Type B pancreatic cell (in vitro differentiated cells): ENCODE data around the gene C10orf143. TPM values are rescaled to one million over a fixed set of nuclear protein-coding genes. Genes with fewer than 3 reads are reported as not detected.

ENCODE experiments used
- DNase-seq: peaks from one replicate; pipeline ENCODE4 v3.0.0; 2021; ENCODE audit warnings: mixed read lengths; ENCODE audit not compliant: unreplicated experiment; ENCODE audit errors: extremely low spot score
- H3K27ac Mint-ChIP-seq: 2 replicates; pipeline ENCODE4 v1.8.0; 2021; ENCODE audit warnings: mild to moderate bottlenecking, mixed read lengths
- H3K27me3 Mint-ChIP-seq: 2 replicates; pipeline ENCODE4 v1.8.0; 2021; ENCODE audit warnings: mixed read lengths
- H3K36me3 Mint-ChIP-seq: 2 replicates; pipeline ENCODE4 v1.8.0; 2021; ENCODE audit warnings: mixed read lengths
- H3K4me1 Mint-ChIP-seq: one replicate; pipeline ENCODE4 v1.8.0; 2021; ENCODE audit warnings: mixed read lengths; ENCODE audit not compliant: unreplicated experiment
- H3K4me3 Mint-ChIP-seq: 2 replicates; pipeline ENCODE4 v1.8.0; 2021; ENCODE audit warnings: mild to moderate bottlenecking, mixed read lengths
- H3K9me3 Mint-ChIP-seq: 2 replicates; pipeline ENCODE4 v1.8.0; 2021; ENCODE audit warnings: mixed read lengths
- total RNA-seq: library from RNA; stranded (reverse); gene quantifications from 2 replicates; pipeline ENCODE4 v1.2.1, GENCODE V29; 2021; ENCODE audit warnings: low replicate concordance
- TF ChIP-seq, protein P1 (sequence below): fragments of 200-600 bp; sonication (generic); conservative IDR thresholded peaks from 2 replicates; pipeline ENCODE4 v1.5.0; 2021; ENCODE audit warnings: antibody characterized with exemption, mild to moderate bottlenecking

C10orf143 gene
- total RNA-seq, 1 donor from 2014 or later = 3.0 TPM

DNA sequence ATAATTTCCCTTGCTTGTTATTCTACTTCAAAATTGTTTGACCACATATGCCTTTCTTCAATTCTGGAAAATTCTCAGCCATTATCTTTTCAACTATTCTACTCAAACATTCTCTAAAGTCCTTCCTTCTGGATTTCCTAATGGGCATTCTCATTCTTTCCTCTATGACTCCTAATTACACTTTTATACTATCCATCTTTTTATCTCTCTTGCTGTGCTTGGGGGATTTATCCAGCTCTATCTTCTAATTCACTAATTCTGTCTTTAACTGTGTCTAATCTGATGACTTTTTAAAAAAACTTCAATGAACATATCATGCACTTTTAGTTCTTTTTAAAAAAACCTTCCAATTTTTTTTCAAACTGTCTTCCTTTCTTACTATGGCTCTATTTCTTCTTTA lies 38.4 kb downstream of the C10orf143 start:
- Mint-ChIP-seq H3K9me3 (peaks cover 6% of the 10 kb centered on the region), H3K27me3 (peaks cover 11% of the 10 kb centered on the region), H3K4me3 (no peak overlapping the region), H3K36me3 (no peaks in the 10 kb centered on the region), H3K27ac (no peak overlapping the region), H3K4me1 (no peaks in the 10 kb centered on the region)
- TF ChIP-seq, protein P1, sequence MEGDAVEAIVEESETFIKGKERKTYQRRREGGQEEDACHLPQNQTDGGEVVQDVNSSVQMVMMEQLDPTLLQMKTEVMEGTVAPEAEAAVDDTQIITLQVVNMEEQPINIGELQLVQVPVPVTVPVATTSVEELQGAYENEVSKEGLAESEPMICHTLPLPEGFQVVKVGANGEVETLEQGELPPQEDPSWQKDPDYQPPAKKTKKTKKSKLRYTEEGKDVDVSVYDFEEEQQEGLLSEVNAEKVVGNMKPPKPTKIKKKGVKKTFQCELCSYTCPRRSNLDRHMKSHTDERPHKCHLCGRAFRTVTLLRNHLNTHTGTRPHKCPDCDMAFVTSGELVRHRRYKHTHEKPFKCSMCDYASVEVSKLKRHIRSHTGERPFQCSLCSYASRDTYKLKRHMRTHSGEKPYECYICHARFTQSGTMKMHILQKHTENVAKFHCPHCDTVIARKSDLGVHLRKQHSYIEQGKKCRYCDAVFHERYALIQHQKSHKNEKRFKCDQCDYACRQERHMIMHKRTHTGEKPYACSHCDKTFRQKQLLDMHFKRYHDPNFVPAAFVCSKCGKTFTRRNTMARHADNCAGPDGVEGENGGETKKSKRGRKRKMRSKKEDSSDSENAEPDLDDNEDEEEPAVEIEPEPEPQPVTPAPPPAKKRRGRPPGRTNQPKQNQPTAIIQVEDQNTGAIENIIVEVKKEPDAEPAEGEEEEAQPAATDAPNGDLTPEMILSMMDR = no peak
- no peak for DNase-seq

DNA sequence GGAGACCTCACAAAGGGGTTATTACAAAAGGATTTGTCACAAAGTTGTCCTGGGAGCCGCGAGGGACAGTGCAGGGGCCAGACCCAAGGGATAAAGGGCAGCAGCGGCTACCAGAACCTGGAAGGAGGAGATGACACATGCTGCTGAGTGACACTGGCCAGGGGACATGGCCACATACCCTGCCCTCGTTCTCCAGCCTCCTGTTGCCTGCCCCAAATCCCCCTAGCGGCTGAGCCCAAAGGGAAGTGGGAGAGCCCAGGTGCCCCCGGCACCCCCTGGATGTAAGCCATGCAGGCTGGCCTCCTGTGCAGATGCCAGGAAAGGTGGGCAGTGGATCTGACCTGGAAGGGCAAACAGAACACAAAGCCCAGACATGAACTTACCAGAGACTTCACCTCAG lies 42.7 kb downstream of the C10orf143 start:
- Mint-ChIP-seq H3K4me1 (no peaks in the 10 kb centered on the region), H3K27me3 (peaks cover 14% of the 10 kb centered on the region), H3K9me3 (peaks cover 6% of the 10 kb centered on the region), H3K27ac (no peak overlapping the region), H3K4me3 (no peak overlapping the region), H3K36me3 (no peaks in the 10 kb centered on the region)
- TF ChIP-seq, protein P1 = no peak
- DNase-seq = no peak

- no peak for DNase-seq
- TF ChIP-seq, protein P1 = no peak
- Mint-ChIP-seq H3K36me3 (no peaks in the 10 kb centered on the region), H3K9me3 (no peaks in the 10 kb centered on the region), H3K4me3 (no peak overlapping the region), H3K4me1 (no peaks in the 10 kb centered on the region), H3K27ac (no peak overlapping the region), H3K27me3 (peaks cover 14% of the 10 kb centered on the region)
Measured at GRCh38 chr10:130066743-130067142, 43.9 kb downstream of the C10orf143 start.

DNA sequence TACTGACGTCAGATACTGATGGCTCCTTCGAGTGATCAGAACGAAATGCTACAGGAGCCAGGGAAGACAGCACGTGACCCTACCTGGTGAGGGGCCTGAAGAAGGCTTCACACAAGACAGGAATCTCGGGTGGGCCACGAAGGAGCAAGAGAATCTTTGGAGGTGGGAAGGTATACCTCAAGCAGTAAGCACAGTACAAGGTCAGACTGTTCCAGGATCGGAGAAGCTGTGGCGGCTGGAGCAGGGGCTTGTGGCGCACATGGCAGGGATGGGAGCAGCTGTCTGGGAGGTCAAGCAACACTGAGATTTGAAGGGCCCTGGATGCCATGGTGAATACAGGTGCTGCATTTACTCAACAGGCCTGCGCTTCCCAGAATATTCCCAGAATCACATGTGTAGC lies 45.4 kb downstream of the C10orf143 start:
- TF ChIP-seq, protein P1 = no peak
- Mint-ChIP-seq H3K4me3 (no peak overlapping the region), H3K9me3 (no peaks in the 10 kb centered on the region), H3K36me3 (no peaks in the 10 kb centered on the region), H3K4me1 (no peaks in the 10 kb centered on the region), H3K27ac (no peak overlapping the region), H3K27me3 (peaks cover 16% of the 10 kb centered on the region)
- DNase-seq = no peak

- Mint-ChIP-seq H3K36me3 (no peaks in the 10 kb centered on the region), H3K27me3 (peaks cover 16% of the 10 kb centered on the region), H3K4me1 (no peaks in the 10 kb centered on the region), H3K9me3 (no peaks in the 10 kb centered on the region), H3K27ac (no peak overlapping the region), H3K4me3 (no peak overlapping the region)
- TF ChIP-seq, protein P1 = no peak
- DNase-seq = no peak
Measured at GRCh38 chr10:130064783-130065182, 45.8 kb downstream of the C10orf143 start.

DNA sequence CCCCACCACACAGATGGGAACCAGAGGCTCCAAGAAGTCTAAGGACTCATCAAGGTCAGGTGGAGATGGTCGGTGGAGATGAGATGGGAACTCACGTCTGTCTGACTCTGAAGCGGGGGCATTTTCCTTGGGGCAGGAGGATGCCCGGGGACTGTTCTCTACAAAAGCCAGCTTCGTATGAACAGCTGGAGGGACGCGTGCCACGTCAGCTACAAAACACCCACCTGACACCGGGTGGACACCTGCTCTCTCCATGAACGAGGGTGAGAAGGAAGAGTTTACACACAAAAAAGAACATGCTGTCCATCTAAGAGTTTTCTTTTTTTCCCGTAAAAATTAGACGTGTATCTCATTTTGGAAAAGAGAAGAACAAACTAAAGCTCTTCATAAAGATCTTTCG lies 47.7 kb downstream of the C10orf143 start:
- no peak overlapping the region for H3K27ac Mint-ChIP-seq
- no peak for DNase-seq
- H3K36me3 Mint-ChIP-seq = no peaks in the 10 kb centered on the region
- peaks cover 9% of the 10 kb centered on the region for H3K27me3 Mint-ChIP-seq
- no peaks in the 10 kb centered on the region for H3K9me3 Mint-ChIP-seq
- H3K4me1 Mint-ChIP-seq = no peaks in the 10 kb centered on the region
- H3K4me3 Mint-ChIP-seq = no peak overlapping the region
- TF ChIP-seq, protein P1 = no peak
